Activated T-cell treated with anti-CD3 and anti-CD28 coated beads for 48 hours (primary cell): Measurements from ENCODE around the gene AFDN.
"Not testable (repeated sequence)": the region's sequence is repeated elsewhere in the genome, so short reads cannot be mapped to it uniquely, and the experiment has no call there.

ENCODE experiments used
- DNase-seq: peaks from one replicate; pipeline ENCODE4 v3.0.0-alpha.2; 2020; ENCODE audit warnings: low read depth

Gene AFDN

DNA sequence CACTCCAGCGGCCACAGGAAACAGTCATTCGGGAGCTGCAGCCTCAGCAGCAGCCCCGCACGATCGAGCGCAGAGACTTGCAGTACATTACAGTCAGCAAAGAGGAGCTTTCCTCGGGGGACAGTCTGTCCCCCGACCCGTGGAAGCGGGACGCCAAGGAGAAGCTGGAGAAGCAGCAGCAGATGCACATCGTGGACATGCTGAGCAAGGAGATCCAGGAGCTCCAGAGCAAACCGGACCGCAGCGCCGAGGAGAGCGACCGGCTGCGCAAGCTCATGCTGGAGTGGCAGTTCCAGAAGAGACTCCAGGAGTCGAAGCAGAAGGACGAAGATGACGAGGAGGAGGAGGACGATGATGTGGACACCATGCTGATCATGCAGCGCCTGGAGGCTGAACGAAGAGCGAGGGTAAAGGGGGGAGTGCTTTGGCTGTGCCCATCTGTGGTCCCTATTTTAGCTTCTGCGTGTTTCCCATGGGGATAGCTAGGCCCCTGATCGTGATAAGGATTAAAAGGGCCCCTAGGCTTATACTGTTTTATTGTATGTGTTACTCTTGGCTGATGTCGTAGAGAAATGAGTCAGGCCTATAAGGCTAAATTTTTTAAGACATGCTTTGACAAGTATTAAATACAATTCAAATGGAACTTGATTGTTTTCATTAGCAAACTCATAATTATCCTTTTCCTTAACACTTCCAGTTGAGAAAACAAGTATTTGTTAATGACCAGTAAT lies 125.2 kb downstream of the AFDN start:
- DNase-seq, result no peak

GRCh38 chr6:167952512-167952859 lies 125.8 kb downstream of the AFDN start:
- no peak for DNase-seq

- DNase-seq, result no peak
Observed at GRCh38 chr6:167953551-167953950, 126.8 kb downstream of the AFDN start.

GRCh38 chr6:167954151-167954550 lies 127.4 kb downstream of the AFDN start:
- DNase-seq, result no peak

- DNase-seq, result no peak
Observed at GRCh38 chr6:167956491-167956890, 129.8 kb downstream of the AFDN start.

DNA sequence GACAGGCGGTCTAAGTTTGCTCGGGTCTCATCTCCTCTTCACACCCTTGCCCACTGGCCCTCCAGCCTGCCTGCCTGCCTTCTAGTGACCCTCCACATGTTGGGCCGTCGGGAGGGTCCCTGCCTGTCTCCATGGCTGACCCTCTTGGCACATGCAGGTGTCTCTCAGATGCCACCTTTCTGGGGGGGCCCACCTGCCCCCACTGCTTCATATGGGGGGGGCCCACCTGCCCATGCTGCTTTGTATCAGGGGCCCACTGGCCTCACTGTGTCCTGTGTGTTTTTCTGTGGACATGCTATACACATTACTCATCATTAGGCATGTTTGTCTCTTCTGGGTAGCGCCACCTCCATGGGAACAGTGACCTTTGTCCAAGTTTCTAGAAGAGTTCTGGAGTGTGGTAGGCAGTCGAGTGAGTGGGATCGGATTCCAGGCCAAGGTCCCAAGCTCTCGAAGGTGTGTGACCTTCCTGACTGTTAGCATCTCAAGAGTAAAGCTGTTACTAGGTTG lies 130.3 kb downstream of the AFDN start:
- no peak for DNase-seq

DNA sequence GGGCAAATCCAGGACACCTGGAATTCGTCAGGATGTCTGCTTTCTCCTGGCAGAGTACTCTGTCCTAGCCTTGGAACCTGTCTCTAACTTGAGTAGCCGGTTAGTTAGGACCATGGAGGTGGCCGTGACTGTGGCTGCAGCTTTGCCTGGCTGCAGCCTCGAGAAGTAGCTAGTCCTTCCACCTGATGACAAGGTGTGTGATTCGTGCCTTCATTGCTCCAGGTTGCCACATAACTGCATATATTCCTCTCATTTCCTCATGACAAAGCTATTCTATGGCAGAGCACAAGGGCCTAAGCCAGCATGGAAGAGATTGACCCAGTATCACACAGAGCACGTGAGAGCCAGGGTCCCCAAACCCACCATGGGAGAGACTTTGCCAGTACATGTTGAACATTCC lies 130.9 kb downstream of the AFDN start:
- no peak for DNase-seq

- no peak for DNase-seq
Observed at GRCh38 chr6:167960579-167960978, 133.9 kb downstream of the AFDN start.

DNA sequence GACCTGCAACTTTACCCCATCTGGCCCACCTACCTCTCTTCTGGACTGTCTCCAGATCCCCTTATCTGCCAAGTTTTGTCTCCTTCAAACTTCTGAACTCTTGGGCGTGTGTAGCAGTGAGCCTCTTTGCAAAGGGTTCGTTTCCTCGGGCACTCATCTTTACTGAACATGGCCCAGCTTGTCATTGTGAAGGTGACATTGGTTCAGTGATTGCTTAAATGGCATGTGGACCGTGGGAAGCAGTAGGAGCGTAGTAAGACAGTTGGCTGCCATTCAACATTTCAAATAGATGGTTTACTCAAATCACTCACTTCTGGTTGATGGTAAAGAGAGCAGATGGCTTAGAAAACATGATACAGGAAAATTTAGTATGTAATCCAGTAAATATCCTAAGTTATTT lies 136.0 kb downstream of the AFDN start:
- DNase-seq, result no peak

GRCh38 chr6:167963589-167964057 lies 136.9 kb downstream of the AFDN start:
- DNase-seq, result no peak

- no peak for DNase-seq
Observed at GRCh38 chr6:167965592-167966539, 139.2 kb downstream of the AFDN start.

DNA sequence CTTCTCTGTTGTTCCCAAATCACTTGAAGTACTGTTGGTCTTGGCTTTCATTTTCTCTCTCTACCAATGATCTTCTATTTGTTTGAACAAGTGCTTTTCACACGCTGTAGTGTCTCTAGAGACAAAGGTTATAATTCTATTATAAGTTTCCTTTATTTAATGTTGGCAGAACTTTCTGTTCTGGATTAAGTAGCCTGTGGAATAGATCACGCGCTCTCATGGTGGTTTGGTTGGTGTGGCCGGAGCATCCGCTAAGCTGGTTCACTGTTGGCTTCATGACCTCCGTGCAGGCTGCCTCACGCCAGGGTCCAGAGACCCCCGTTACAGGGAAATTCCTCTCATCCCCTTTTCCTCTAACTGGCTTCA lies 139.8 kb downstream of the AFDN start:
- no peak for DNase-seq

DNA sequence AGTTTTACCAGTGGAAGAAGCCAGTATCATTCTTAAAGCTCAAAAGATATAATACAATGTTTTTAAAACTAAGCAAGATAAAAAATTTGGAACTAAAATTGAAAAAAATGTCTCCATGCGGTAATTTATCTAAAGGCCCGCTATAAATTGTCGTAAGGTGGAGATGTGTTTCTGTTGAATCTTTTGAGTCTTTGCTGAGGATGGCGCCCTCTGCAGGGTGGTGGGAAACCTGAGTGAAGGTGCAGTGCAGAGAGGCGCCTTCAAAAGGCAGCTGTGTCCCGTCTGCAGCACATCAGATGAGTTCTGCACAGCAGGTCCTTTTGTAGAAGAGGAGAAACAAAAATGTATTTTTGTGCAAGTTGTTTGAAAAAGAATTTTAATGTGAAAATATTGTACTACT lies 141.4 kb downstream of the AFDN start:
- DNase-seq, result peak; percentile 18

- no peak for DNase-seq
Observed at GRCh38 chr6:167970230-167970629, 143.5 kb downstream of the AFDN start.

DNA sequence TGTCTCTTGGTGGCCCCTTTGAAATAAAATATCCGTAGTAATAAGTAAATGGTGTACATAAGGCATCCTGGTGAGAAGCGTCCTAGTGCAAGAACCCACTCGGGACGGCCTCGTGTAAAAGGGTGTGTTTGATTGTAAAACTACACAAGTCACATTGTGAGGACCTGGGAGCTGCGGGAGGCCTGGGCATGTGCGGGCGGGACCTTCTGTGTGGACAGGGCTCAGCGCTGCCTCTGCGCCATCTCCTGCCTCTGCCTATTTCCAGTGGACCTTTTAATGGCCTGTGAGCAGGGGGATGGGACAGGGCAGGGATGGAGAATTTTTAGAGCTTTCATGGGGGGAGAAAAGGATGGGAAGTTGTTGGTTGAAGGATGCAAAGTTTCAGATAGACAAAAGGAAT lies 145.5 kb downstream of the AFDN start:
- DNase-seq, result no peak

- no peak for DNase-seq
Observed at GRCh38 chr6:167973148-167973885, 146.6 kb downstream of the AFDN start.

GRCh38 chr6:167974640-167975344 lies 148.1 kb downstream of the AFDN start:
- DNase-seq, result no peak

GRCh38 chr6:167975458-167975857 lies 148.7 kb downstream of the AFDN start:
- DNase-seq, result no peak

- not testable (repeated sequence) for DNase-seq
Observed at GRCh38 chr6:167976116-167976657, 149.5 kb downstream of the AFDN start.

DNA sequence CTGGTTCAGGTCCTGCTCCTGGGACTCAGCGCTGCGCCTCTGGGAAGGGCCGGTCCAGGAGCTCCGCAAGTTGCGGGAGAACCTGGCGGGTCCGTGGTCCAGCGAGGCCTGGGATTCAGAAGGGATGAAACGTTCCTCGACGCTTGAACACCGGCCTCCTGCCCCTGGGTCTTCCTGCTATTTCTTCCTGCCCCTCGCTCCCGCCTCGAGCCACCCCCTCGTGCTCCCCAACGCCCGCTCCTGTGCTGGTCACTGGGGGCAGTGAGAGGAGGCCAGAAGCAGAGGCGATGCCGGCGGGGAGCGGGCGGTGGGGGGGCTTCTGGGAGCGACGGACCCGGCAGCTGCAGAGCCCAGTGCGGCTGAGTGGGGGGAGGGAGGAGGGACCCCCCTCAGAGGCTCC lies 150.0 kb downstream of the AFDN start:
- no peak for DNase-seq

- no peak for DNase-seq
Observed at GRCh38 chr6:167977717-167978467, 151.2 kb downstream of the AFDN start.
